ENCODE data around the gene OSBPL3.
"Not testable (repeated sequence)": the region's sequence is repeated elsewhere in the genome, so short reads cannot be mapped to it uniquely, and the experiment has no call there.

Gene OSBPL3

DNA sequence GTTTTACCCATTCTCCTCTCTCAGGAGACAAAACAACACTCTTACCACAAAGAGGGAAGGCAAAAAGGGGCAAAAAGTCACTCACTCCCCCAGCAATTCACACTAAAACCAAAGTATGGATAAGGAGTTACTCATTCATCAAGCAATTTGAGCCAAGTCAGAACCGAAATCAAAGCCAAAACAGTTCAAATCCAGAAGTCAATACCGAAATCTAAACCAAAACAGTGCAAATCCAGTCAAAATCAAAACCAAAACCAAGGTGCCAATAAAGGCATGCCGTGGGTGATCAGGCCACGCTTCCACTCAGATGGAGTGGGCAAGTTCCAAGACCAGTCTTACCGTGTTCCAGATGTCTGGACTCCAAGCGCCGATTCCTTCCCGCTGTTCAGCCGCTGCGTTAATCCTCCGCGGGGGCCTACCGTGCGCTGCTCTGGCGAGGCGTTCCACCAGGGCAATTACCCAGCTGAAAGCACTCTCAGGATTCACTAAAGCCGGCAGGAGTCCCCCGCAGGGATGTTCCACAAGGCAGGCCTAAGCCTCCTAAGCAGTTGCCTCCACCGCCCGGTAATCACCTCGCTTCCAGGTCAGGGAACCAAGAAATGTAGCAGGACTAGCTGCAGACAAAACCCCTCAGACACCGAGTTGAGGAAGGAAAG, 185.1 kb downstream of the OSBPL3 start:
- in situ Hi-C loops (cut with MboI; ENCODE audit: low pct_unique_long_range_greater_than_20kb, low sequenced_read_pairs); DNase-seq: not testable (repeated sequence)

- DNase-seq = no peak
- in situ Hi-C loops (cut with MboI; ENCODE audit: low pct_unique_long_range_greater_than_20kb, low sequenced_read_pairs) = no loop called here
Observed at GRCh38 chr7:24793982-24794648, 185.9 kb downstream of the OSBPL3 start.

- in situ Hi-C loops (cut with MboI; ENCODE audit: low pct_unique_long_range_greater_than_20kb, low sequenced_read_pairs) = no loop called here
- DNase-seq = no peak
Observed at GRCh38 chr7:24788961-24789576, 190.9 kb downstream of the OSBPL3 start.

- DNase-seq = no peak
- in situ Hi-C loops (cut with MboI; ENCODE audit: low pct_unique_long_range_greater_than_20kb, low sequenced_read_pairs) = no loop called here
Observed at GRCh38 chr7:24788075-24788474, 191.9 kb downstream of the OSBPL3 start.

DNA sequence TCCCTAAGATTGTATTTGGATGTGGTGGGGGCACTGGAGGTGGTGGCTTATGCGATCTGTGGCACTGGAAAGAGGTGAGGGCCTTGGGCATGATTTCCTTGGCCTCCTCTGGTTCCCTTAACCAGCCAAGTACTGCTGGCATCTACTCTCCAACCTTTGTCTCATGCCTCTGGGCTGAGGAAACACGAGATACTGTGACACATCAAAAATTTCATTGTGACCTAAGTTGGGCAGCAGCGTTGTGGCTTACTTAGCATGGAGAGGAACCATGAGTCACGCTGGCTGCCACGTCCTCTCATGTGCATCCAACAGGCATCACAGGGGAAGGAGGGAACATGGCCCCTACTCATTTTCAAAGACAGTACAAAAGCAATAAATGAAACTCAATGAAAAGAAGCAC, 193.0 kb downstream of the OSBPL3 start:
- in situ Hi-C loops (cut with MboI; ENCODE audit: low pct_unique_long_range_greater_than_20kb, low sequenced_read_pairs) = no loop called here
- peak; percentile 20 for DNase-seq

- no peak for DNase-seq
- in situ Hi-C loops (cut with MboI; ENCODE audit: low pct_unique_long_range_greater_than_20kb, low sequenced_read_pairs) = no loop called here
Observed at GRCh38 chr7:24786306-24786705, 193.7 kb downstream of the OSBPL3 start.

- DNase-seq = no peak
- in situ Hi-C loops (cut with MboI; ENCODE audit: low pct_unique_long_range_greater_than_20kb, low sequenced_read_pairs) = no loop called here
Observed at GRCh38 chr7:24784277-24784676, 195.7 kb downstream of the OSBPL3 start.

DNA sequence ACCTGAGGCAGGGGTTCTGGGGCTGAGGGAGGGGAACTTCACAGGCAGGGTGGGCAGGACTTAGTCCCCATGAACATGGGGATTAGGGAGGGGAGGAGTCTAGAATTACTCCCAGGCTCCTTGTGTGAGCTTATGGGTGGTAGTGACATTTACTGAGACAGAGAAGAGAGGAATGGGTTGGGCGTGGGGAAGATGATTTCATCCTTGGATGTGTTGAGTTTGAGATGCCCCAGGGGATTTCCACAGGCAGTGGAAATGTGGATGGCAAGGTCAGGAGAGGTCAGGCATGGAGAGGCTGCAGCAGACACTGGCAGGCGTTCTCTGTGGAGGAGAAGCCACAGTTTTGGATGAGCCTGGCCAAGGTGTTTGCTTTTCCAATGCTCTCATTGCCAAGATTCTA, 196.3 kb downstream of the OSBPL3 start:
- in situ Hi-C loops (cut with MboI; ENCODE audit: low pct_unique_long_range_greater_than_20kb, low sequenced_read_pairs) = no loop called here
- DNase-seq = no peak

GRCh38 chr7:24781106-24781505, 198.9 kb downstream of the OSBPL3 start:
- no peak for DNase-seq
- in situ Hi-C loops (cut with MboI; ENCODE audit: low pct_unique_long_range_greater_than_20kb, low sequenced_read_pairs) = no loop called here

DNA sequence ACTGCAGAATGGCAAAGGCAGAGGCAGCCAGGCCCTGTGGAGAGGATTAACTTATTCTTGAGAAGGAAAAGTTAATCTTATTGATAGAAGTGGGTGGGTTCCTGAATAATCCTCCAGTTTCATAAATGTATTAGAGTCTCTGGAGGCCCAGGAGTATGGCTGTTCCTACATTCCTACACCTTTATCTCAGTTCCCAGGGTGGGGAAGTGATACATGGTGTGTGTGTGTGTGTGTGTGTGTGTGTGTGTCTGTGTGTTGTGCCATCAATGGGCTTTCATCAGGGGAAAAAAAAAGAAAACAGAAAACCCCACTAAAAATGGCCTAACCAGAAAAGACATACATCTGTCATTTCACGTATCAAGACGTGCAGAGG, 200.7 kb downstream of the OSBPL3 start:
- no peak for DNase-seq
- in situ Hi-C loops (cut with MboI; ENCODE audit: low pct_unique_long_range_greater_than_20kb, low sequenced_read_pairs) = no loop called here

GRCh38 chr7:24778543-24779282, 201.3 kb downstream of the OSBPL3 start:
- in situ Hi-C loops (cut with MboI; ENCODE audit: low pct_unique_long_range_greater_than_20kb, low sequenced_read_pairs) = no loop called here
- peak; percentile 23 for DNase-seq

GRCh38 chr7:24777806-24778205, 202.2 kb downstream of the OSBPL3 start:
- no peak for DNase-seq
- in situ Hi-C loops (cut with MboI; ENCODE audit: low pct_unique_long_range_greater_than_20kb, low sequenced_read_pairs) = no loop called here

DNA sequence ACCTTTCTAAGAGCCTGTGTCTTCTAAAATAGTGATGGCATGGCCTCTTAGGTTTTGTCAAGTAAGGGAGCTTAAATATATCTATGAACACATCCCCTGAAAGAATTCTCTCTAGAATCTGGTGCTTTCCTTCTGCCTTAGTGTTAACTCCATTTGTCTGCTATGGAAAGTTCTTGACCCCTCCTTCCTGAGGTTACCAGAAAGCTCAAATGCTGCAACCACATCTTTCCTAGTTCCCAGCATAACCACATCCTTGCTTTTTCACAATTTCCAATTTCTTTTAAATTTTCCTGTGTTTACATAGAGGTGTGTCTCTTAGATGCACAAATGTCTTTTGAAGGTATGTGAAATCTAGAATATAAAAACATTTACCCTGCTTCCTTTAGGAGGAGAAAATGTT, 206.3 kb downstream of the OSBPL3 start:
- in situ Hi-C loops (cut with MboI; ENCODE audit: low pct_unique_long_range_greater_than_20kb, low sequenced_read_pairs) = no loop called here

GRCh38 chr7:24769851-24770250, 210.1 kb downstream of the OSBPL3 start:
- in situ Hi-C loops (cut with MboI; ENCODE audit: low pct_unique_long_range_greater_than_20kb, low sequenced_read_pairs) = no loop called here
- DNase-seq = no peak

More for the DNA sequence above, 206.3 kb downstream of the OSBPL3 start:
- DNase-seq = no peak

DNA sequence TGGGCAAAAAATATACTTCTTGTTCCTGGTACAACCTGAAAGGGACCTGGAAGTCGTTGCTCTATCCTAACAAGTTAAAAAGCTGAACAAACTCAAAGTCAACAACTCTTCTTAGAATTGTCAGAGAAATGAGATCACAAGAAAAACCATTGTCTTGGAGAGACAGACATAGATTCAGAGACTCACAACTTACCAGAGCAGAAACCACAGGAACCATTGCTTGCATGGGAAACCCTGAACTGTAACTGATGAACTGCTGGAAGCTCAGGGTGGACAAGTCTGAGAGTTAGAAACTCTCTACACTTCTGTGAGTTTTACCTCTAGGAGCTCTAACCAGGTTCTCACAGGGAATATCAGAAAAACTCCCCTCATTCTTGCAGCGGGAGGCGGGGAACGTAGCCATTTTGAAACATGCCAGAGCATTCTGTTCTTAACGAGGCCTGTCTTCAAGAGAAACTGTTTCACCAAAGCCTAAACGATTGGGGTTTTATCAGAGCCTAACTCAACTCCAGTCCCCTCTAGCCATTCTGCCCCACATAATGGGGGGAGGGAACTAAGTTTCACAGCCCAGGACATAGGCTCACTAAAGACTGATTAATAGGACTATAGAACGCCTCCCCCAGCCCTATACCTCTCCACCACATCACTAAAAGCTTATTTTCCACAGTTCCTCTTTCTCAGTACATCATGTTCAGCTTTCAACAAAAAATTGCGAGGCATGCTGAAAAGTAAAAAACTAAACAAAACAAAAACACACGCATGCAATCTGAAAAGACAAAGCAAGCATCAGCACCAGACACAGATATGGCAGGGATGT, 210.8 kb downstream of the OSBPL3 start:
- no peak for DNase-seq
- in situ Hi-C loops (cut with MboI; ENCODE audit: low pct_unique_long_range_greater_than_20kb, low sequenced_read_pairs) = no loop called here

- in situ Hi-C loops (cut with MboI; ENCODE audit: low pct_unique_long_range_greater_than_20kb, low sequenced_read_pairs) = no loop called here
- DNase-seq = no peak
Observed at GRCh38 chr7:24767878-24768569, 212.0 kb downstream of the OSBPL3 start.

GRCh38 chr7:24764972-24765744, 214.8 kb downstream of the OSBPL3 start:
- in situ Hi-C loops (cut with MboI; ENCODE audit: low pct_unique_long_range_greater_than_20kb, low sequenced_read_pairs) = no loop called here
- DNase-seq = no peak

DNA sequence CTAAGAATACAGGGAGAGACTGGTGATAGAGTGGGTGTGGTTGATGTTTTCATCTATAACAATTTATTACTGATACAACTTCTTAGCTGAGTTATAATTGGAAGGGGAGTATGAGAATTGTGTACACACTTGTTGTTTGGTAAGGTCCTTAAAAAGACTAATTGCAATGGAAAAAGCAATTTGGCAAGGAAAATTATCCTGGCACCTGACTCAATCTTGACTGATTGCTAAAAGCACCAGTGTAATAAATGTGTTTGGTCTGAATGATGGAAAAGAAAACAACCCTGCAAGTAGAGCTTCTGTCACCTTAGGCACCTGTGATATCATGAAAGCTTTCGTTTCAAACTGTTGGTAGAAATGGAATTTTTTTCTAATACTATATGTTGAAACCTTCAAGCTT, 216.0 kb downstream of the OSBPL3 start:
- DNase-seq = no peak
- in situ Hi-C loops (cut with MboI; ENCODE audit: low pct_unique_long_range_greater_than_20kb, low sequenced_read_pairs) = no loop called here
